ENCODE results near the gene GPR142. TPM values are rescaled to one million over a fixed set of nuclear protein-coding genes. Genes with fewer than 3 reads are reported as not detected.

Gene GPR142
- total and polyA plus RNA-seq, 2 of the 8 experiments (the other 6 are each of a cell fraction or from before 2014, with no cell fraction given): 0.05 TPM; not detected in 1

- WGBS, 2 experiments (ENCODE audit: extremely low coverage in 1 of 2, insufficient coverage in 1 of 2, insufficient read length in 1 of 2, insufficient replicate concordance in 2 of 2, low coverage in 1 of 2, low lambda C conversion rate in 2 of 2, missing lambda C conversion rate in 1 of 2): 91% methylated on average over 4 of the region's 4 CpGs; no CpG with 5 or more reads in 1 of the 2 experiments
- no peak overlapping the region for H2AK5ac ChIP-seq (ENCODE audit: low read depth, low read length)
- no peaks in the 10 kb centered on the region for H3K79me1 ChIP-seq (ENCODE audit: low read depth, low read length)
- no peak overlapping the region for H3K56ac ChIP-seq (replicated peaks; ENCODE audit: insufficient read length, low read depth, low read length)
- no peak for FAIRE-seq
- H3K36me3 ChIP-seq (ENCODE audit: control insufficient read depth in 2 of 4, insufficient read depth in 4 of 4, low read length in 3 of 4): no peaks in the 10 kb centered on the region
- H3K9me3 ChIP-seq (ENCODE audit: insufficient read depth in 2 of 2, low read depth in 1 of 2, low read length in 1 of 2): 0 out of 4 replicates have a peak, but pooled peaks cover 0 to 2% of the 10 kb centered on the region in 2 experiments
- H4K5ac ChIP-seq (ENCODE audit: insufficient read length, low read depth, low read length): no peak overlapping the region
- no peak overlapping the region for H3K27ac ChIP-seq (ENCODE audit: low read depth, low read length)
- no peak overlapping the region for H2BK15ac ChIP-seq (ENCODE audit: low read length)
- no peak overlapping the region for H3K4me2 ChIP-seq (ENCODE audit: insufficient read depth in 1 of 2, low read depth in 2 of 2, low read length in 2 of 2)
- H3K23ac ChIP-seq (ENCODE audit: insufficient read length): no peak overlapping the region
- no peak overlapping the region for H2BK12ac ChIP-seq (ENCODE audit: low read depth, low read length)
- no peak overlapping the region for H3K14ac ChIP-seq (ENCODE audit: insufficient read length)
- no peak overlapping the region for H4K91ac ChIP-seq (replicated peaks; ENCODE audit: insufficient read length, low read length)
- no peaks in the 10 kb centered on the region for H3K27me3 ChIP-seq (replicated peaks in 1 of 4; ENCODE audit: control insufficient read depth in 3 of 4, extremely low read depth in 1 of 4, insufficient read depth in 3 of 4, low read length in 3 of 4)
- no peak overlapping the region for H2BK5ac ChIP-seq (ENCODE audit: low read depth, low read length)
- peaks cover 3 to 18% (median 9%) of the 10 kb centered on the region in 4 experiments for H3K4me1 ChIP-seq (replicated peaks in 1 of 4; ENCODE audit: control insufficient read depth in 3 of 4, insufficient read depth in 4 of 4, low read length in 3 of 4)
- TF ChIP-seq KDM4A (IDR thresholded peaks at IDR 0.05; ENCODE audit: low read depth, low read length, severe bottlenecking): no peak
- no peak for TF ChIP-seq CHD1 (IDR thresholded peaks at IDR 0.05; ENCODE audit: low read depth, low read length)
- TF ChIP-seq JUN (IDR thresholded peaks at IDR 0.05; ENCODE audit: low read depth, low read length): no peak
- no peak for TF ChIP-seq KDM1A (IDR thresholded peaks at IDR 0.05; ENCODE audit: borderline replicate concordance, low read length)
- no peak for TF ChIP-seq HDAC6 (IDR thresholded peaks at IDR 0.05; ENCODE audit: low read depth, low read length)
- no peak for TF ChIP-seq TCF12 (IDR thresholded peaks at IDR 0.05; ENCODE audit: low read depth, low read length)
- no peak for TF ChIP-seq JUND (IDR thresholded peaks at IDR 0.05; ENCODE audit: low read length)
- no peak for TF ChIP-seq CBX8 (IDR thresholded peaks at IDR 0.05; ENCODE audit: borderline replicate concordance, low read depth, low read length)
- TF ChIP-seq RFX5 (IDR thresholded peaks at IDR 0.05; ENCODE audit: borderline replicate concordance, low read depth, low read length): no peak
- TF ChIP-seq CHD2 (IDR thresholded peaks at IDR 0.05; ENCODE audit: low read length): no peak
- TF ChIP-seq POLR2AphosphoS5 (IDR thresholded peaks at IDR 0.05; ENCODE audit: low read depth, low read length): no peak
- no peak for TF ChIP-seq SP4 (IDR thresholded peaks at IDR 0.05; ENCODE audit: low read length)
- no peak for TF ChIP-seq CTBP2 (IDR thresholded peaks at IDR 0.05; ENCODE audit: borderline replicate concordance, insufficient read depth, insufficient read length, low read length)
- no peak for TF ChIP-seq SIRT6 (IDR thresholded peaks at IDR 0.05; ENCODE audit: low read length)
- POLR2A ChIA-PET (ENCODE audit: partially characterized antibody): interaction anchor here (1.2 kb wide), 1 partner anchor 25 kb away, joined by 3 read pairs; no protein-coding TSS in a partner anchor
- H4K8ac ChIP-seq (ENCODE audit: extremely low read depth, insufficient read depth, low read length): no peak overlapping the region; the same call in 1 of the 2 replicates
- H3K79me2 ChIP-seq (ENCODE audit: control insufficient read depth in 1 of 2, insufficient read depth in 2 of 2, low read length in 2 of 2): no peaks in the 10 kb centered on the region
- H3K4ac ChIP-seq (replicated peaks; ENCODE audit: insufficient read length, low read depth, low read length): peak overlapping the region; percentile 14
- no peak overlapping the region for H2AFZ ChIP-seq (ENCODE audit: low read length)
- no peak overlapping the region for H2BK120ac ChIP-seq (replicated peaks; ENCODE audit: low read depth, low read length)
- no peak overlapping the region for H3K4me3 ChIP-seq (ENCODE audit: extremely low read depth in 1 of 4, insufficient read depth in 2 of 4, low read depth in 3 of 4, low read length in 4 of 4)
- no peak for DNase-seq (ENCODE audit: low read depth in 1 of 2, low spot score in 2 of 2)
- H2BK20ac ChIP-seq (ENCODE audit: low read length): no peak overlapping the region
- H3K18ac ChIP-seq (ENCODE audit: extremely low read depth, low read length): no peak overlapping the region
- H3K23me2 ChIP-seq (ENCODE audit: low read depth, low read length): no peaks in the 10 kb centered on the region; the same call in 1 of the 2 replicates
- H3K9ac ChIP-seq (replicated peaks in 1 of 4; ENCODE audit: extremely low read depth in 1 of 4, low read depth in 3 of 4, low read length in 3 of 4): no peak overlapping the region
- CTCF ChIA-PET (ENCODE audit: partially characterized antibody): interaction anchor here (1.0 to 3.2 kb wide), 11 partner anchors 15 to 46 kb away, joined by 3 to 10 read pairs (median 4); no protein-coding TSS in a partner anchor
- no peaks in the 10 kb centered on the region for H4K20me1 ChIP-seq (replicated peaks in 1 of 2; ENCODE audit: control insufficient read depth in 1 of 2, insufficient read depth in 2 of 2, low read length in 2 of 2)
Observed at GRCh38 chr17:74408815-74409214, 41.5 kb downstream of the GPR142 start.

Data from H1 (cell line).